GM18520 (cell line): ENCODE results near the gene SETD4.

Experiments used
- ATAC-seq: cut with Tn5 transposase; IDR thresholded peaks from one replicate; pipeline ENCODE4 v1.9.1; 2021; ENCODE audit not compliant: unreplicated experiment

The SETD4 gene

GRCh38 chr21:36048357-36048756, 12.0 kb downstream of the SETD4 start:
- ATAC-seq: no peak

- no peak for ATAC-seq
Observed at GRCh38 chr21:36047139-36047538, 13.2 kb downstream of the SETD4 start.

- ATAC-seq: no peak
Observed at GRCh38 chr21:36045993-36046392, 14.3 kb downstream of the SETD4 start.

- ATAC-seq: no peak
Observed at GRCh38 chr21:36044056-36044455, 16.3 kb downstream of the SETD4 start.

GRCh38 chr21:36041910-36042309, 18.4 kb downstream of the SETD4 start:
- no peak for ATAC-seq

- ATAC-seq: no peak
Observed at GRCh38 chr21:36040389-36040788, 19.9 kb downstream of the SETD4 start.

- ATAC-seq: no peak
Observed at GRCh38 chr21:36039861-36040260, 20.5 kb downstream of the SETD4 start.

GRCh38 chr21:36038701-36039497, 21.4 kb downstream of the SETD4 start:
- ATAC-seq: no peak

- no peak for ATAC-seq
Observed at GRCh38 chr21:36035381-36035791, 24.9 kb downstream of the SETD4 start.

- no peak for ATAC-seq
Observed at GRCh38 chr21:36034211-36034913, 26.0 kb downstream of the SETD4 start.

- no peak for ATAC-seq
Observed at GRCh38 chr21:36032647-36033406, 27.5 kb downstream of the SETD4 start.

GRCh38 chr21:36030581-36031189, 29.6 kb downstream of the SETD4 start:
- ATAC-seq: no peak

- no peak for ATAC-seq
Observed at GRCh38 chr21:36029309-36029708, 31.0 kb downstream of the SETD4 start.

- peak; percentile 43 for ATAC-seq
Observed at GRCh38 chr21:36028127-36029069, 31.9 kb downstream of the SETD4 start.

GRCh38 chr21:36027347-36027746, 33.0 kb downstream of the SETD4 start:
- no peak for ATAC-seq

- no peak for ATAC-seq
Observed at GRCh38 chr21:36024782-36025181, 35.5 kb downstream of the SETD4 start.

GRCh38 chr21:36023092-36023480, 37.2 kb downstream of the SETD4 start:
- ATAC-seq: no peak

GRCh38 chr21:36022427-36023091, 37.8 kb downstream of the SETD4 start:
- ATAC-seq: no peak

GRCh38 chr21:36021251-36021837, 39.0 kb downstream of the SETD4 start:
- ATAC-seq: no peak
